ENCODE results near the gene CBL. TPM values are rescaled to one million over a fixed set of nuclear protein-coding genes. Genes with fewer than 3 reads are reported as not detected.

CBL gene
- total RNA-seq, 3 donors from 2014 or later (not counting 1 experiment from before 2014, with no cell fraction given): 29.0 to 32.5 (median 30.1) TPM

- no peaks in the 10 kb centered on the region for H3K27me3 ChIP-seq (ENCODE audit: control insufficient read depth, insufficient read depth, low read length)
- no peaks in the 10 kb centered on the region for H3K9me3 ChIP-seq (ENCODE audit: control insufficient read depth, insufficient read depth, low read length)
- H3K27ac ChIP-seq (ENCODE audit: low read length): no peak overlapping the region
- intact Hi-C loops (cut with micrococcal nuclease): no loop called here
- Mint-ChIP-seq H3K4me1 (no peaks in the 10 kb centered on the region), H3K4me3 (no peak overlapping the region), H3K9me3 (no peaks in the 10 kb centered on the region), H3K36me3 (no peaks in the 10 kb centered on the region), H3K27ac (no peak overlapping the region), H3K27me3 (ENCODE audit: low read depth in 2 of 2) (no peaks in the 10 kb centered on the region)
- no peak for DNase-seq
- no peak for ATAC-seq
- no peak overlapping the region for H3K4me3 ChIP-seq (ENCODE audit: low read length)
- TF ChIP-seq, protein P1, sequence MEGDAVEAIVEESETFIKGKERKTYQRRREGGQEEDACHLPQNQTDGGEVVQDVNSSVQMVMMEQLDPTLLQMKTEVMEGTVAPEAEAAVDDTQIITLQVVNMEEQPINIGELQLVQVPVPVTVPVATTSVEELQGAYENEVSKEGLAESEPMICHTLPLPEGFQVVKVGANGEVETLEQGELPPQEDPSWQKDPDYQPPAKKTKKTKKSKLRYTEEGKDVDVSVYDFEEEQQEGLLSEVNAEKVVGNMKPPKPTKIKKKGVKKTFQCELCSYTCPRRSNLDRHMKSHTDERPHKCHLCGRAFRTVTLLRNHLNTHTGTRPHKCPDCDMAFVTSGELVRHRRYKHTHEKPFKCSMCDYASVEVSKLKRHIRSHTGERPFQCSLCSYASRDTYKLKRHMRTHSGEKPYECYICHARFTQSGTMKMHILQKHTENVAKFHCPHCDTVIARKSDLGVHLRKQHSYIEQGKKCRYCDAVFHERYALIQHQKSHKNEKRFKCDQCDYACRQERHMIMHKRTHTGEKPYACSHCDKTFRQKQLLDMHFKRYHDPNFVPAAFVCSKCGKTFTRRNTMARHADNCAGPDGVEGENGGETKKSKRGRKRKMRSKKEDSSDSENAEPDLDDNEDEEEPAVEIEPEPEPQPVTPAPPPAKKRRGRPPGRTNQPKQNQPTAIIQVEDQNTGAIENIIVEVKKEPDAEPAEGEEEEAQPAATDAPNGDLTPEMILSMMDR (IDR thresholded peaks at IDR 0.05): no peak
- no peaks in the 10 kb centered on the region for H3K4me1 ChIP-seq (ENCODE audit: control insufficient read depth, insufficient read depth, low read length)
- H3K36me3 ChIP-seq (ENCODE audit: control insufficient read depth, insufficient read depth, low read length): no peaks in the 10 kb centered on the region
- 87% methylated on average over 21 of the region's 21 CpGs for WGBS (ENCODE audit: insufficient coverage)
Observed at GRCh38 chr11:119187123-119187892, 18.8 kb upstream of the CBL start.

- no peaks in the 10 kb centered on the region for H3K27me3 Mint-ChIP-seq (ENCODE audit: low read depth in 2 of 2)
- ATAC-seq (no peak), DNase-seq (no peak)
- no peaks in the 10 kb centered on the region for H3K4me1 ChIP-seq (ENCODE audit: control insufficient read depth, insufficient read depth, low read length)
- no peak overlapping the region for H3K4me3 Mint-ChIP-seq
- no peaks in the 10 kb centered on the region for H3K36me3 ChIP-seq (ENCODE audit: control insufficient read depth, insufficient read depth, low read length)
- no peaks in the 10 kb centered on the region for H3K27me3 ChIP-seq (ENCODE audit: control insufficient read depth, insufficient read depth, low read length)
- no peaks in the 10 kb centered on the region for H3K9me3 Mint-ChIP-seq
- no peak overlapping the region for H3K4me3 ChIP-seq (ENCODE audit: low read length)
- intact Hi-C loops (cut with micrococcal nuclease): no loop called here
- no peak overlapping the region for H3K27ac ChIP-seq (ENCODE audit: low read length)
- 93% methylated on average over 11 of the region's 11 CpGs for WGBS (ENCODE audit: insufficient coverage)
- TF ChIP-seq, protein P1 (IDR thresholded peaks at IDR 0.05): no peak
- H3K36me3 Mint-ChIP-seq: no peaks in the 10 kb centered on the region
- no peaks in the 10 kb centered on the region for H3K4me1 Mint-ChIP-seq
- H3K27ac Mint-ChIP-seq: no peak overlapping the region
- H3K9me3 ChIP-seq (ENCODE audit: control insufficient read depth, insufficient read depth, low read length): no peaks in the 10 kb centered on the region
Observed at GRCh38 chr11:119188067-119188466, 18.1 kb upstream of the CBL start.

GRCh38 chr11:119188887-119189286 lies 17.3 kb upstream of the CBL start:
- Histone ChIP-seq H3K4me3 (ENCODE audit: low read length) (no peak overlapping the region), H3K36me3 (ENCODE audit: control insufficient read depth, insufficient read depth, low read length) (no peaks in the 10 kb centered on the region), H3K4me1 (ENCODE audit: control insufficient read depth, insufficient read depth, low read length) (no peaks in the 10 kb centered on the region), H3K27ac (ENCODE audit: low read length) (no peak overlapping the region), H3K9me3 (ENCODE audit: control insufficient read depth, insufficient read depth, low read length) (no peaks in the 10 kb centered on the region), H3K27me3 (ENCODE audit: control insufficient read depth, insufficient read depth, low read length) (no peaks in the 10 kb centered on the region)
- no peaks in the 10 kb centered on the region for H3K36me3 Mint-ChIP-seq
- TF ChIP-seq, protein P1 (IDR thresholded peaks at IDR 0.05): no peak
- H3K27me3 Mint-ChIP-seq (ENCODE audit: low read depth in 2 of 2): no peaks in the 10 kb centered on the region
- 84% methylated on average over 8 of the region's 8 CpGs for WGBS (ENCODE audit: insufficient coverage)
- no peak overlapping the region for H3K27ac Mint-ChIP-seq
- H3K4me3 Mint-ChIP-seq: no peak overlapping the region
- ATAC-seq: no peak
- no peaks in the 10 kb centered on the region for H3K9me3 Mint-ChIP-seq
- no peak for DNase-seq
- intact Hi-C loops (cut with micrococcal nuclease): no loop called here
- H3K4me1 Mint-ChIP-seq: no peaks in the 10 kb centered on the region

DNA sequence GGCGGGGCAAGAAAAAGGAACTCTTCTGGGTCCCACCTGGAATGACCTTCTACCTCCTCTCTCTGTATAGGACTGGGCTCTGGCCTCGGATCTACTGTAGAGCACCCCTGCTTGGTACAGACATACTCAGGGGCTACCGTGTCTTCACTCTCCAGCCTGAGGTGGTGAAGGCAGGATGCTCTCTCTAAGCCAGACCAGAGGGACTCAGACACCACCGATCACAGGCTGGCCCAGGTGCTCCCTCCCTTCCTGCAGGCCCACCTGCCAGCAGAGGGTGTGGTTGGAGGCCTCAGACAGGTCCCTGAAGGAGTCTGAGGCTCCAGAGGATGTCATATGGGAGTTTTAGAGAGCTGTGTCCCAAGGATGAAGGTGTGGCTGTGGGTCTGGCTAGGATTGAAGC lies 16.7 kb upstream of the CBL start:
- Histone ChIP-seq H3K36me3 (ENCODE audit: control insufficient read depth, insufficient read depth, low read length) (no peaks in the 10 kb centered on the region), H3K27ac (ENCODE audit: low read length) (no peak overlapping the region), H3K4me1 (ENCODE audit: control insufficient read depth, insufficient read depth, low read length) (no peaks in the 10 kb centered on the region), H3K9me3 (ENCODE audit: control insufficient read depth, insufficient read depth, low read length) (no peaks in the 10 kb centered on the region), H3K4me3 (ENCODE audit: low read length) (no peak overlapping the region), H3K27me3 (ENCODE audit: control insufficient read depth, insufficient read depth, low read length) (no peaks in the 10 kb centered on the region)
- no peak for DNase-seq
- no peaks in the 10 kb centered on the region for H3K4me1 Mint-ChIP-seq
- no peak overlapping the region for H3K4me3 Mint-ChIP-seq
- no peak for ATAC-seq
- TF ChIP-seq, protein P1 (IDR thresholded peaks at IDR 0.05): no peak
- 87% methylated on average over 4 of the region's 4 CpGs for WGBS (ENCODE audit: insufficient coverage)
- H3K27me3 Mint-ChIP-seq (ENCODE audit: low read depth in 2 of 2): no peaks in the 10 kb centered on the region
- intact Hi-C loops (cut with micrococcal nuclease): no loop called here
- H3K36me3 Mint-ChIP-seq: no peaks in the 10 kb centered on the region
- no peaks in the 10 kb centered on the region for H3K9me3 Mint-ChIP-seq
- no peak overlapping the region for H3K27ac Mint-ChIP-seq

All from natural killer cell (primary cell).